Esophagus muscularis mucosa (tissue), 4 donors: ENCODE measurements around the gene ADAT3.

Source experiments
- CTCF ChIP-seq, 3 experiments: fragments of 200-600 bp in 2 of 3; fragments of 450-650 bp in 1 of 3; sonication (generic) in 2 of 3; IDR thresholded peaks; one replicate each; pipeline ENCODE4 v1.5.1; 2017 to 2019; ENCODE audit warnings: antibody characterized with exemption in 3 of 3, mild to moderate bottlenecking in 2 of 3, moderate library complexity in 1 of 3
- EP300 ChIP-seq: sonication (generic); formaldehyde crosslinking; IDR thresholded peaks from one replicate; pipeline ENCODE4 v1.6.1; 2017; ENCODE audit warnings: antibody characterized with exemption
- POLR2A ChIP-seq: fragments of 450-650 bp; IDR thresholded peaks from one replicate; pipeline ENCODE4 v1.6.1; 2017; ENCODE audit warnings: antibody characterized with exemption, moderate library complexity, mild to moderate bottlenecking, low read depth
- POLR2AphosphoS5 ChIP-seq, 2 donors: sonication (generic); formaldehyde crosslinking; IDR thresholded peaks; one replicate each; pipeline ENCODE4 v1.6.1; 2017; ENCODE audit warnings: antibody characterized with exemption in 2 of 2

- TF ChIP-seq CTCF (IDR thresholded peaks at IDR 0.05): no peak
- TF ChIP-seq EP300: no peak
- TF ChIP-seq POLR2A: no peak
- TF ChIP-seq POLR2AphosphoS5 (IDR thresholded peaks at IDR 0.05): no peak
These were observed 38.4 kb upstream of the ADAT3 start for GRCh38 chr19:1866693-1867348.
